ENCODE data around the gene CWC27. TPM values are rescaled to one million over a fixed set of nuclear protein-coding genes. Genes with fewer than 3 reads are reported as not detected.

CWC27 gene
- total and polyA plus RNA-seq, 9 of the 15 experiments (the other 6 are each of a cell fraction or from before 2014, with no cell fraction given) = 19.7 to 49.3 (median 38.3) TPM

- no peak overlapping the region for H3K4me3 ChIP-seq
These were observed 244.4 kb downstream of the CWC27 start for GRCh38 chr5:65013166-65013565.

More at GRCh38 chr5:65013166-65013565, 244.4 kb downstream of the CWC27 start:
- ATAC-seq (no peak), FAIRE-seq (no peak), DNase-seq (ENCODE audit: extremely low read depth in 1 of 4, low spot score in 3 of 4) (no peak)
- Histone ChIP-seq H2AFZ (ENCODE audit: low read depth, low read length) (no peak overlapping the region), H3K4me1 (replicated peaks in 1 of 2; ENCODE audit: control insufficient read depth in 2 of 2, insufficient read depth in 2 of 2, low read length in 2 of 2) (no peaks in the 10 kb centered on the region), H3K36me3 (ENCODE audit: control insufficient read depth, insufficient read depth, low read length) (no peaks in the 10 kb centered on the region), H3K9me1 (ENCODE audit: control insufficient read depth, insufficient read depth, low read length) (no peaks in the 10 kb centered on the region), H3K9ac (ENCODE audit: insufficient read depth in 1 of 2, low read depth in 2 of 2, low read length in 2 of 2) (no peak overlapping the region; a peak in 1 of 4 replicates), H3K9me3 (replicated peaks; ENCODE audit: control insufficient read depth, insufficient read depth, low read depth, low read length) (no peaks in the 10 kb centered on the region), H3K27ac (ENCODE audit: extremely low read depth, low read depth, low read length) (no peak overlapping the region), H4K20me1 (replicated peaks; ENCODE audit: control insufficient read depth, insufficient read depth, low read length) (no peaks in the 10 kb centered on the region), H3K4me2 (ENCODE audit: insufficient read depth, low read length) (no peak overlapping the region), H3K27me3 (ENCODE audit: control insufficient read depth in 2 of 2, insufficient read depth in 2 of 2, low read length in 2 of 2) (no peaks in the 10 kb centered on the region), H3K79me2 (ENCODE audit: control insufficient read depth, insufficient read depth, low read length) (no peaks in the 10 kb centered on the region)
- CTCF ChIA-PET (ENCODE audit: low intra/inter-chr PET ratio) = no interaction called here
- POLR2A ChIA-PET = interaction anchor here (0.8 kb wide), 1 partner anchor 17 kb away, joined by 3 read pairs; no protein-coding TSS in a partner anchor
- BruUV-seq (replicated peaks) = no TSS peak
- WGBS (ENCODE audit: insufficient coverage, low coverage, missing lambda C conversion rate) = 20% methylated on average over 1 of the region's 1 CpG
- in situ Hi-C loops (cut with MboI) = no loop called here
- intact Hi-C loops (cut with micrococcal nuclease) = no loop called here
- TF ChIP-seq HDAC1 (IDR thresholded peaks at IDR 0.05) (no peak), DDX20 (tag; IDR thresholded peaks at IDR 0.05; ENCODE audit: low read depth) (no peak), BRD4 (IDR thresholded peaks at IDR 0.05) (no peak), ZBTB7A (IDR thresholded peaks at IDR 0.05; ENCODE audit: borderline replicate concordance, control insufficient read depth, low read depth, low read length) (no peak), RCOR1 (IDR thresholded peaks at IDR 0.05; ENCODE audit: borderline replicate concordance in 1 of 2, low read depth in 2 of 2, low read length in 2 of 2) (no peak), ZNF408 (CRISPR knock-in tag; IDR thresholded peaks at IDR 0.05; ENCODE audit: low read depth) (no peak), ZNF644 (tag; IDR thresholded peaks at IDR 0.05; ENCODE audit: low read depth) (no peak), ZNF280A (IDR thresholded peaks at IDR 0.05; ENCODE audit: low read depth, partially characterized antibody) (no peak), NUFIP1 (IDR thresholded peaks at IDR 0.05; ENCODE audit: partially characterized antibody) (no peak), CEBPB (tag; IDR thresholded peaks at IDR 0.05) (no peak), SMAD3 (CRISPR knock-in tag; conservative IDR thresholded peaks at IDR 0.05) (no peak), POLR2B (IDR thresholded peaks at IDR 0.05; ENCODE audit: low read depth, partially characterized antibody) (no peak), E2F6 (IDR thresholded peaks at IDR 0.05; ENCODE audit: borderline replicate concordance in 1 of 2, extremely low read depth in 1 of 2, insufficient read depth in 1 of 2, insufficient read length in 1 of 2, low read depth in 1 of 2, low read length in 1 of 2, poor library complexity in 1 of 2, severe bottlenecking in 1 of 2) (no peak), TEAD1 (CRISPR knock-in tag; IDR thresholded peaks at IDR 0.05) (no peak), ZNF263 (CRISPR knock-in tag; IDR thresholded peaks at IDR 0.05; ENCODE audit: borderline replicate concordance) (no peak), ZNF3 (CRISPR knock-in tag; IDR thresholded peaks at IDR 0.05) (no peak), KAT8 (IDR thresholded peaks at IDR 0.05; ENCODE audit: low read depth) (no peak)

Data from K562 (cell line).